H1 (cell line): ENCODE measurements around the gene SPAG8. TPM values are rescaled to one million over a fixed set of nuclear protein-coding genes. Genes with fewer than 3 reads are reported as not detected.

Experiments
- CBX8 ChIP-seq: fragments of 300-800, 300-1000 bp; sonication (generic); IDR thresholded peaks from 2 replicates; pipeline ENCODE4 v1.7.1; 2016; ENCODE audit warnings: low read depth, low read length, borderline replicate concordance
- CHD2 ChIP-seq: IDR thresholded peaks from 2 replicates; pipeline ENCODE4 v1.6.1; 2012; ENCODE audit warnings: low read length, improper control_type of control experiment
- NRF1 ChIP-seq: IDR thresholded peaks from 2 replicates; pipeline ENCODE4 v1.6.1; 2011; ENCODE audit warnings: mild to moderate bottlenecking, low read depth, low read length, improper control_type of control experiment
- SUZ12 ChIP-seq: fragments of 200-600 bp; sonication (generic); IDR thresholded peaks from 2 replicates; pipeline ENCODE4 v1.6.1; 2012; ENCODE audit warnings: mild to moderate bottlenecking, inconsistent platforms, low read length, moderate library complexity, mixed read lengths
- polyA plus RNA-seq, 7 experiments: library from polyadenylated mRNA; depleted of rRNA in 3 of 7; stranded (reverse) in 5 of 7; unstranded in 2 of 7; fragments of >200 nt in 5 of 7; fragments of 200-250 nt in 2 of 7; gene quantifications; 1 replicate in 5 of 7; 2 replicates in 1 of 7; 4 replicates in 1 of 7; pipeline versions ENCODE4 v1.2.1 to v1.2.3, GENCODE V29; 2011 to 2013; ENCODE audit warnings: missing spikeins in 2 of 7, mixed read lengths in 2 of 7
- total RNA-seq: library from RNA; stranded (reverse); fragmentation: NEBNext Ultra II Directional; extraction: Animal tissue kit (Norgen Biotek cat#: 25700); gene quantifications from 2 replicates; pipeline ENCODE4 v1.2.1, GENCODE V29; 2021

SPAG8 gene
- total and polyA plus RNA-seq, 2 of the 8 experiments (the other 6 are each of a cell fraction or from before 2014, with no cell fraction given), result 0.37 to 0.44 TPM

GRCh38 chr9:35859310-35859989 lies 47.4 kb upstream of the SPAG8 start (continued):
- TF ChIP-seq SUZ12 (no peak), NRF1 (no peak), CBX8 (no peak), CHD2 (no peak)
- TF ChIP-seq, all 59 proteins: peak for 2
